Measurements from ENCODE around the gene MT1G.
A peak's percentile ranks its signal among the peaks of the same experiment; 100 is the strongest.

MT1G gene

DNA sequence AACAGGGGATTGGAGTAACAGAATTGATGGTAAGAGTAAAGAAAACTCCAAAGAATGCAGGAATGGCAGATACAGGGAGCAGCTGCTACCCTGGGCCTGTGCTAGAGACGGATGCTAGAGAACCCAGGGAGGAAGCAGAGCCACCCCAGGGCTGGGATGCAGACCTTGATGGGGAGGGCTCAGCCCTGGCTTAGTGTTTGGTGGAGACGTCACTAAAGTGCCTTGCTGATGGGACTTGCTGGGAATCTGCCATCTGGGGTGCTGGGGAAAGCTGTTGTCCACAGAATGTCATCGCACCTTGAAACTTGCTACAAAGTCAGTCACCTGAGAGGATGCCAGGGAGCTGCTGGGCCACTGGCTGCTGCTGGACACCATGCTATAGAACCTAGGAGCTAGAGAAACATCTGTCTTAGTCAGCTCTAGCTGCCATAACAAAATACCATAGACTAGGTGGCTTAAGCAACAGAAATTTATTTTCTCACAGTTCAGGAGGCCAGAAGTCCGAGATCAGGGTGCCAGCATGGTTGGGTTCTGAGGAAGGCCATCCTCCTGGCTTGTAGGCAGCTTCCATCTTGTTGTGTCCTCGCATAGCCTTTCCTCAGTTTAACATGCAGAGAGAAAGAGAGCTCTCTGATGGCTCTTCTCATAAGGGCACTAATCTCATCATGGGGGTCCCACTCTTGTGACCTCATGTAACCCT, 29.7 kb upstream of the MT1G start:
- Mint-ChIP-seq H3K27ac (no peak overlapping the region), H3K36me3 (ENCODE audit: low read depth) (no peaks in the 10 kb centered on the region), H3K4me1 (peaks cover 9% of the 10 kb centered on the region), H3K9me3 (peaks cover 5% of the 10 kb centered on the region), H3K27me3 (no peaks in the 10 kb centered on the region), H3K4me3 (no peak overlapping the region)
- no peak for ATAC-seq
- no peak for DNase-seq

DNA sequence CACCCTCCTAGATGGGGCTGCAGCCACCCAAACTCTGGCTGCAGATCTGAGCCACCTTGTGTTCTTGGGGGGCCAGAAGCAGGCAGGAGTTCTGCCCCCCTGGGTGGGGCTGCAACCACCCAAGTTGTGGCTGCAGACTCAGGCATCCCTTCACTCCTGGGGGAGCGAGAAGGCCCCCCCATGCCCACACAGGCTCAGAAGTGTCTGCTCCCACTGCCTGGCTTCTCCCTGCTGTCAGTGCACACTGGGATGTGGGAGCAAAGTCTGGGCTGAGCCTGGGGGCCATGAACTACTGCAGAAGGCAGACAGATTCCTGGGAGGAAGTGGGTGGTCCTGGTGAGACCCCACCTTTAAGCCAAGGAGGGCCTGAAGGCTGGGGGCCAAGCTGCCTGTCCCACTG, 27.4 kb upstream of the MT1G start:
- Mint-ChIP-seq H3K9me3 (peaks cover 5% of the 10 kb centered on the region), H3K27me3 (peaks cover 2% of the 10 kb centered on the region), H3K4me3 (no peak overlapping the region), H3K36me3 (ENCODE audit: low read depth) (no peaks in the 10 kb centered on the region), H3K27ac (no peak overlapping the region), H3K4me1 (no peaks in the 10 kb centered on the region)
- no peak for DNase-seq
- no peak for ATAC-seq

DNA sequence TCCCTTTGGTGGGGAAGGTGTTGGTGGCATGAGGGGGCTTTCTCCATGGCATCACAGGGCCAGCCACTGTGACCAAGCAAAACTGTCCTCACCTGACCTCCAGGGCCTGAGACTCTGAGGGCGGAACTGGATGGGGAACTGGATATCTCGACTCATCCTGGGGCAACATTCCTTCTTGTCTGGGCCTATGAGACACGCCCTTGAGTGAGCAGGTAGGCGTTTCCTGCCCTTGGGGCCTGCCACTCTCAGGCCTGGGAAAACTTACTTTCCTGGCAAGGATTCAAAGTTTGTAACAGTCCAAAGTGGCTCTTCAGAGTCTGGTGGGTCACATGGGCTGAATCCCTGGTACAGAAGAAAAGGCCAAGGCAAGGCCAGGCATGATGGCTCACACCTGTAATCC, 24.0 kb upstream of the MT1G start:
- Mint-ChIP-seq H3K4me1 (no peaks in the 10 kb centered on the region), H3K4me3 (no peak overlapping the region), H3K9me3 (no peaks in the 10 kb centered on the region), H3K36me3 (ENCODE audit: low read depth) (no peaks in the 10 kb centered on the region), H3K27ac (no peak overlapping the region), H3K27me3 (peaks cover 2% of the 10 kb centered on the region)
- no peak for ATAC-seq
- no peak for DNase-seq

GRCh38 chr16:56690420-56691122, 22.7 kb upstream of the MT1G start:
- DNase-seq = no peak
- no peak overlapping the region for H3K27ac Mint-ChIP-seq
- ATAC-seq = no peak
- no peaks in the 10 kb centered on the region for H3K9me3 Mint-ChIP-seq
- H3K4me1 Mint-ChIP-seq = no peaks in the 10 kb centered on the region
- H3K27me3 Mint-ChIP-seq = peaks cover 2% of the 10 kb centered on the region
- no peak overlapping the region for H3K4me3 Mint-ChIP-seq
- peaks cover 5% of the 10 kb centered on the region for H3K36me3 Mint-ChIP-seq (ENCODE audit: low read depth)

DNA sequence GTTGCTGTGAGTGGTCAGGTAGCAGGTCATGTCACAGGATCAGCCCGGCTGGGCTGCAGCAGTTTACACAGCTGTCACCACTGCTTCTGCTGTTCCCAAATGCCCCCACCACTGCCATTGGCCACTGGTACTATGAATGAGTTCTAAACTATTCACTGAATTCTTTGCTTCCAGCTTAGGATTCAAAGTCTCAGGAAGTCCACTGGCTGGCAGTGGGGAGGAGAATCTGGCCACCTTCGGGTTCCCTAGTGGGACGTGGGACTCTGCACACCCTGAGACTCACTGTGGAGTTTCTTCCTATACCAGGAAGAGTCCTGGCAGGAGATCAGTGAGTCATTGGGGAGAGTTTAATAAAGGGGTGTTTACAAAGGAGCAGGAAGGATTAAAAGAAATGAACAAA, 21.3 kb upstream of the MT1G start:
- DNase-seq = no peak
- Mint-ChIP-seq H3K4me1 (no peaks in the 10 kb centered on the region), H3K9me3 (no peaks in the 10 kb centered on the region), H3K36me3 (ENCODE audit: low read depth) (peaks cover 5% of the 10 kb centered on the region), H3K4me3 (no peak overlapping the region), H3K27ac (no peak overlapping the region), H3K27me3 (peaks cover 2% of the 10 kb centered on the region)
- ATAC-seq = no peak

- DNase-seq = no peak
- H3K27me3 Mint-ChIP-seq = peaks cover 2% of the 10 kb centered on the region
- H3K9me3 Mint-ChIP-seq = no peaks in the 10 kb centered on the region
- H3K27ac Mint-ChIP-seq = no peak overlapping the region
- peaks cover 3% of the 10 kb centered on the region for H3K4me1 Mint-ChIP-seq
- peaks cover 5% of the 10 kb centered on the region for H3K36me3 Mint-ChIP-seq (ENCODE audit: low read depth)
- no peak overlapping the region for H3K4me3 Mint-ChIP-seq
- no peak for ATAC-seq
These were observed 20.9 kb upstream of the MT1G start for GRCh38 chr16:56688762-56689161.

GRCh38 chr16:56686758-56687157, 18.9 kb upstream of the MT1G start:
- Mint-ChIP-seq H3K27ac (no peak overlapping the region), H3K9me3 (no peaks in the 10 kb centered on the region), H3K4me3 (no peak overlapping the region), H3K36me3 (ENCODE audit: low read depth) (peaks cover 5% of the 10 kb centered on the region), H3K4me1 (peaks cover 20% of the 10 kb centered on the region), H3K27me3 (peaks cover 2% of the 10 kb centered on the region)
- no peak for DNase-seq
- ATAC-seq = no peak

GRCh38 chr16:56684926-56685590, 17.2 kb upstream of the MT1G start:
- Mint-ChIP-seq H3K27me3 (no peaks in the 10 kb centered on the region), H3K4me1 (peaks cover 24% of the 10 kb centered on the region), H3K9me3 (no peaks in the 10 kb centered on the region), H3K27ac (no peak overlapping the region), H3K4me3 (no peak overlapping the region), H3K36me3 (ENCODE audit: low read depth) (peaks cover 5% of the 10 kb centered on the region)
- DNase-seq = no peak
- ATAC-seq = no peak

- H3K4me3 Mint-ChIP-seq = peak overlapping the region; percentile 90
- H3K9me3 Mint-ChIP-seq = no peaks in the 10 kb centered on the region
- H3K27me3 Mint-ChIP-seq = no peaks in the 10 kb centered on the region
- peaks cover 5% of the 10 kb centered on the region for H3K36me3 Mint-ChIP-seq (ENCODE audit: low read depth)
- DNase-seq (no peak), ATAC-seq (no peak)
- H3K4me1 Mint-ChIP-seq = peaks cover 27% of the 10 kb centered on the region
- no peak overlapping the region for H3K27ac Mint-ChIP-seq
These were observed 16.5 kb upstream of the MT1G start for GRCh38 chr16:56684256-56684925.

GRCh38 chr16:56683424-56684172, 15.7 kb upstream of the MT1G start:
- no peaks in the 10 kb centered on the region for H3K27me3 Mint-ChIP-seq
- H3K4me1 Mint-ChIP-seq = peaks cover 27% of the 10 kb centered on the region
- peak overlapping the region; percentile 90 for H3K4me3 Mint-ChIP-seq

GRCh38 chr16:56682703-56683397, 15.0 kb upstream of the MT1G start:
- Mint-ChIP-seq H3K27me3 (no peaks in the 10 kb centered on the region), H3K4me3 (peak overlapping the region; percentile 90), H3K4me1 (peaks cover 27% of the 10 kb centered on the region), H3K27ac (peak overlapping the region; percentile 85), H3K36me3 (ENCODE audit: low read depth) (peaks cover 5% of the 10 kb centered on the region), H3K9me3 (no peaks in the 10 kb centered on the region)
- DNase-seq (no peak), ATAC-seq (no peak)

More at GRCh38 chr16:56683424-56684172, 15.7 kb upstream of the MT1G start:
- H3K9me3 Mint-ChIP-seq = no peaks in the 10 kb centered on the region
- H3K36me3 Mint-ChIP-seq (ENCODE audit: low read depth) = peaks cover 5% of the 10 kb centered on the region
- DNase-seq = no peak
- ATAC-seq = no peak
- no peak overlapping the region for H3K27ac Mint-ChIP-seq

DNA sequence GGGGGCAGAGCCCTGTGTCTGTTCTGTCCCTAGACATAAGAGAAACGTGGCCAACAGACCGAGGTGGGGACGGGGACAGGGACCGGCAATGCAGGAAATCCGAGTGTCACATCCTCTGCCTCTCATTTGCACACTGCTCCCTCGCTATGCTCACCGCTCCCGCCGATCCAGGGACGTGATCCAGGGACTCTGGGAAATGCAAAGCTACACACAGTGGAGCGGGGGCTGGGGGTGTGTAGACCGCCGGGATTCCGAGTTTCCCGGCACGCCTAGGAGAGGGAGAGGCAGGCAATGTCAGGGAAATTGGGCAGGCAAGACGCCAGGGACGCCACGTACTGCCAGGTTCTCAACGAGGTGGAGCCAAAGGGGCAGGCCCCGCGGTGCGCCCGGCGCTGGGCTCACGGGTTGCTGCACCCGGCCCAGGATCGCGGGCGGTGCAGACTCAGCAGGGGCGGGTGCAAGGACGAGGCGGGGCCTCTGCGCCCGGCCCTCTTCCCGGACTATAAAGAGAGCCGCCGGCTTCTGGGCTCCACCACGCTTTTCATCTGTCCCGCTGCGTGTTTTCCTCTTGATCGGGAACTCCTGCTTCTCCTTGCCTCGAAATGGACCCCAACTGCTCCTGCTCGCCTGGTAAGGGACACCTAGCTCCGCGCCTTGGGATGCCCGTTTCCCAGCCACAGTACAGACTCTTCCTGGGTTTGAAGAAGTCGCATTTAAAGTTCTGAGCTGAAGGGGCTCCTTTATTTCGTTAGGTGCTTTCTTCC, 14.3 kb upstream of the MT1G start, which contains the start of gene MT1X:
TSS of gene MT1X (plus strand) at position 532 of the 764 bp plus-strand sequence. CDS start at position 603, 71 bp downstream.
- peaks cover 5% of the 10 kb centered on the region for H3K36me3 Mint-ChIP-seq (ENCODE audit: low read depth)
- H3K27ac Mint-ChIP-seq = peak within 1 kb of the TSS; percentile 85

GRCh38 chr16:56679818-56680217, 12.0 kb upstream of the MT1G start:
- DNase-seq (no peak), ATAC-seq (peak; percentile 67)
- peaks cover 39% of the 10 kb centered on the region for H3K4me1 Mint-ChIP-seq
- peaks cover 10% of the 10 kb centered on the region for H3K27me3 Mint-ChIP-seq
- H3K36me3 Mint-ChIP-seq (ENCODE audit: low read depth) = no peaks in the 10 kb centered on the region
- H3K9me3 Mint-ChIP-seq = no peaks in the 10 kb centered on the region
- no peak overlapping the region for H3K4me3 Mint-ChIP-seq
- no peak overlapping the region for H3K27ac Mint-ChIP-seq

More for the DNA sequence above, 14.3 kb upstream of the MT1G start, which contains the start of gene MT1X:
- ATAC-seq (peak; percentile 96), DNase-seq (peak; percentile 88)
- H3K4me3 Mint-ChIP-seq = peak within 1 kb of the TSS; percentile 90
- H3K9me3 Mint-ChIP-seq = no peaks in the 10 kb centered on the region
- peaks cover 27% of the 10 kb centered on the region for H3K4me1 Mint-ChIP-seq
- no peaks in the 10 kb centered on the region for H3K27me3 Mint-ChIP-seq

All from activated naive CD8-positive, alpha-beta T cell treated with anti-CD3 and anti-CD28 coated beads, Interleukin-2, amount 50 U/mL, for 24 hours (primary cell).